Measurements from ENCODE around the gene PRIM2.
"Not testable (repeated sequence)": the region's sequence is repeated elsewhere in the genome, so short reads cannot be mapped to it uniquely, and the experiment has no call there.

DNA sequence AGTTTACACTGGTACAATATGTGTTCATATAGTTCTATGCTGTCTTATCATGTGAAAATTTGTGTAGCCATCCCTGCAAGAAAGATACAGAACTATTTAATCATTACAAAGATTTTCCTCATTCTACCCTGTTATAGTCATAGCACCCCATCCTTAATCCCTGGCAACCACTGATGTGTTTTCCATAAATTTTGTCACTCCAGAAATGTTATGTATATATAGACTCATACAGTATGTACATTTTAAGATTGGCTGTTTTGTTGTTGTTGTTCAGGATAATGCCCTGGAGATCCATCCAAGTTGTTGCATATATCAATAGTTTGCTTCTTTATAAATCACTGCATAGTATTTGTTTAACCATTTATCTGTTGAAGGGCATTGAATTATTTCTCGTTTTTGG, 163.7 kb downstream of the PRIM2 start:
- not testable (repeated sequence) for TF ChIP-seq POLR2AphosphoS5, GABPA (IDR thresholded peaks at IDR 0.05; ENCODE audit: low read depth)
- TF ChIP-seq, protein P1, sequence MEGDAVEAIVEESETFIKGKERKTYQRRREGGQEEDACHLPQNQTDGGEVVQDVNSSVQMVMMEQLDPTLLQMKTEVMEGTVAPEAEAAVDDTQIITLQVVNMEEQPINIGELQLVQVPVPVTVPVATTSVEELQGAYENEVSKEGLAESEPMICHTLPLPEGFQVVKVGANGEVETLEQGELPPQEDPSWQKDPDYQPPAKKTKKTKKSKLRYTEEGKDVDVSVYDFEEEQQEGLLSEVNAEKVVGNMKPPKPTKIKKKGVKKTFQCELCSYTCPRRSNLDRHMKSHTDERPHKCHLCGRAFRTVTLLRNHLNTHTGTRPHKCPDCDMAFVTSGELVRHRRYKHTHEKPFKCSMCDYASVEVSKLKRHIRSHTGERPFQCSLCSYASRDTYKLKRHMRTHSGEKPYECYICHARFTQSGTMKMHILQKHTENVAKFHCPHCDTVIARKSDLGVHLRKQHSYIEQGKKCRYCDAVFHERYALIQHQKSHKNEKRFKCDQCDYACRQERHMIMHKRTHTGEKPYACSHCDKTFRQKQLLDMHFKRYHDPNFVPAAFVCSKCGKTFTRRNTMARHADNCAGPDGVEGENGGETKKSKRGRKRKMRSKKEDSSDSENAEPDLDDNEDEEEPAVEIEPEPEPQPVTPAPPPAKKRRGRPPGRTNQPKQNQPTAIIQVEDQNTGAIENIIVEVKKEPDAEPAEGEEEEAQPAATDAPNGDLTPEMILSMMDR (IDR thresholded peaks at IDR 0.05; ENCODE audit: insufficient read depth, low read length) = not testable (repeated sequence)
- TF ChIP-seq, protein P2, sequence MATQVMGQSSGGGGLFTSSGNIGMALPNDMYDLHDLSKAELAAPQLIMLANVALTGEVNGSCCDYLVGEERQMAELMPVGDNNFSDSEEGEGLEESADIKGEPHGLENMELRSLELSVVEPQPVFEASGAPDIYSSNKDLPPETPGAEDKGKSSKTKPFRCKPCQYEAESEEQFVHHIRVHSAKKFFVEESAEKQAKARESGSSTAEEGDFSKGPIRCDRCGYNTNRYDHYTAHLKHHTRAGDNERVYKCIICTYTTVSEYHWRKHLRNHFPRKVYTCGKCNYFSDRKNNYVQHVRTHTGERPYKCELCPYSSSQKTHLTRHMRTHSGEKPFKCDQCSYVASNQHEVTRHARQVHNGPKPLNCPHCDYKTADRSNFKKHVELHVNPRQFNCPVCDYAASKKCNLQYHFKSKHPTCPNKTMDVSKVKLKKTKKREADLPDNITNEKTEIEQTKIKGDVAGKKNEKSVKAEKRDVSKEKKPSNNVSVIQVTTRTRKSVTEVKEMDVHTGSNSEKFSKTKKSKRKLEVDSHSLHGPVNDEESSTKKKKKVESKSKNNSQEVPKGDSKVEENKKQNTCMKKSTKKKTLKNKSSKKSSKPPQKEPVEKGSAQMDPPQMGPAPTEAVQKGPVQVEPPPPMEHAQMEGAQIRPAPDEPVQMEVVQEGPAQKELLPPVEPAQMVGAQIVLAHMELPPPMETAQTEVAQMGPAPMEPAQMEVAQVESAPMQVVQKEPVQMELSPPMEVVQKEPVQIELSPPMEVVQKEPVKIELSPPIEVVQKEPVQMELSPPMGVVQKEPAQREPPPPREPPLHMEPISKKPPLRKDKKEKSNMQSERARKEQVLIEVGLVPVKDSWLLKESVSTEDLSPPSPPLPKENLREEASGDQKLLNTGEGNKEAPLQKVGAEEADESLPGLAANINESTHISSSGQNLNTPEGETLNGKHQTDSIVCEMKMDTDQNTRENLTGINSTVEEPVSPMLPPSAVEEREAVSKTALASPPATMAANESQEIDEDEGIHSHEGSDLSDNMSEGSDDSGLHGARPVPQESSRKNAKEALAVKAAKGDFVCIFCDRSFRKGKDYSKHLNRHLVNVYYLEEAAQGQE (IDR thresholded peaks at IDR 0.05; ENCODE audit: insufficient replicate concordance, low read depth) = not testable (repeated sequence)
